GM19240 (cell line): ENCODE results near the gene RAP1GAP.

Experiments
- DNase-seq: peaks from one replicate; pipeline ENCODE4 v3.0.0; 2011; ENCODE audit warnings: low spot score; ENCODE audit not compliant: insufficient read length

Gene RAP1GAP

GRCh38 chr1:21550097-21550496 is 119.1 kb downstream of the RAP1GAP start:
- no peak for DNase-seq

GRCh38 chr1:21547876-21548275 is 121.3 kb downstream of the RAP1GAP start:
- no peak for DNase-seq
